ENCODE results near the gene MMP7. TPM values are rescaled to one million over a fixed set of nuclear protein-coding genes. Genes with fewer than 3 reads are reported as not detected.

MMP7 gene
- total RNA-seq, 5 donors from 2014 or later (not counting 1 experiment from before 2014, with no cell fraction given) = 0.23 to 0.73 (median 0.60) TPM; not detected in 2

- no peaks in the 10 kb centered on the region for H3K9me3 ChIP-seq
- H3K27ac ChIP-seq (ENCODE audit: low read length) = no peak overlapping the region
- no peak for ATAC-seq (replicated peaks in 1 of 4)
- peak overlapping the region; percentile 28 to 74 for H3K27ac Mint-ChIP-seq
- peaks cover 52 to 54% of the 10 kb centered on the region in 2 experiments for H3K4me1 ChIP-seq (ENCODE audit: control insufficient read depth in 1 of 2, extremely low read depth in 1 of 2, insufficient read depth in 2 of 2, low read length in 2 of 2)
- POLR2A ChIA-PET = interaction anchor here in 1 of 2 donors (0.7 kb wide), 1 partner anchor 48 kb away, joined by 3 read pairs; no protein-coding TSS in a partner anchor
- H3K27me3 ChIP-seq (replicated peaks in 1 of 2; ENCODE audit: control insufficient read depth in 2 of 2, extremely low read depth in 1 of 2, insufficient read depth in 2 of 2, low read length in 1 of 2) = no peaks in the 10 kb centered on the region
- no peak for DNase-seq
- H3K36me3 Mint-ChIP-seq = no peaks in the 10 kb centered on the region
- H3K4me3 Mint-ChIP-seq = peak overlapping the region in 1 of 3 donors; percentile 61
- no peak overlapping the region for H3K4me3 ChIP-seq (ENCODE audit: control insufficient read depth in 1 of 2, extremely low read depth in 1 of 2, low read length in 1 of 2)
- CTCF ChIA-PET = interaction anchor here in 1 of 2 donors (0.7 kb wide), 1 partner anchor 104 kb away, joined by 3 read pairs; no protein-coding TSS in a partner anchor
- H3K4me1 Mint-ChIP-seq = peaks cover 87 to 88% (median 88%) of the 10 kb centered on the region in 3 donors
- no peaks in the 10 kb centered on the region for H3K9me3 Mint-ChIP-seq
- H3K27me3 Mint-ChIP-seq = no peaks in the 10 kb centered on the region
- no peaks in the 10 kb centered on the region for H3K36me3 ChIP-seq (ENCODE audit: control insufficient read depth in 2 of 2, extremely low read depth in 1 of 2, insufficient read depth in 1 of 2, low read length in 1 of 2)
These were observed 59.1 kb downstream of the MMP7 start for GRCh38 chr11:102471474-102471873.

Other genes with a start within 250 kb of the MMP7 start
- 100 to 1,000 TPM in 2 of 5 donors, 10 to 100 TPM in 3; 82.6 to 114 (median 96.0) TPM for gene BIRC3, start 213.3 kb downstream of the MMP7 start, total RNA-seq
- gene BIRC2, start 183.5 kb downstream of the MMP7 start, total RNA-seq = 100 to 1,000 TPM in 1 of 5 donors, 10 to 100 TPM in 4; 53.3 to 100 (median 60.8) TPM
- gene TMEM123, start 78.0 kb downstream of the MMP7 start, total RNA-seq = 100 to 1,000 TPM; 361 to 469 (median 428) TPM
- gene MMP20, start 94.6 kb upstream of the MMP7 start, total RNA-seq = not detected
- gene MMP27, start 175.0 kb upstream of the MMP7 start, total RNA-seq = not detected
- not detected for gene MMP8, start 194.2 kb upstream of the MMP7 start, total RNA-seq
- gene MMP10, start 249.9 kb upstream of the MMP7 start, total RNA-seq = not detected